Measurements from ENCODE around the gene IQSEC3.
A peak's percentile ranks its signal among the peaks of the same experiment; 100 is the strongest.
"Not testable (repeated sequence)": the region's sequence is repeated elsewhere in the genome, so short reads cannot be mapped to it uniquely, and the experiment has no call there.

The IQSEC3 gene

DNA sequence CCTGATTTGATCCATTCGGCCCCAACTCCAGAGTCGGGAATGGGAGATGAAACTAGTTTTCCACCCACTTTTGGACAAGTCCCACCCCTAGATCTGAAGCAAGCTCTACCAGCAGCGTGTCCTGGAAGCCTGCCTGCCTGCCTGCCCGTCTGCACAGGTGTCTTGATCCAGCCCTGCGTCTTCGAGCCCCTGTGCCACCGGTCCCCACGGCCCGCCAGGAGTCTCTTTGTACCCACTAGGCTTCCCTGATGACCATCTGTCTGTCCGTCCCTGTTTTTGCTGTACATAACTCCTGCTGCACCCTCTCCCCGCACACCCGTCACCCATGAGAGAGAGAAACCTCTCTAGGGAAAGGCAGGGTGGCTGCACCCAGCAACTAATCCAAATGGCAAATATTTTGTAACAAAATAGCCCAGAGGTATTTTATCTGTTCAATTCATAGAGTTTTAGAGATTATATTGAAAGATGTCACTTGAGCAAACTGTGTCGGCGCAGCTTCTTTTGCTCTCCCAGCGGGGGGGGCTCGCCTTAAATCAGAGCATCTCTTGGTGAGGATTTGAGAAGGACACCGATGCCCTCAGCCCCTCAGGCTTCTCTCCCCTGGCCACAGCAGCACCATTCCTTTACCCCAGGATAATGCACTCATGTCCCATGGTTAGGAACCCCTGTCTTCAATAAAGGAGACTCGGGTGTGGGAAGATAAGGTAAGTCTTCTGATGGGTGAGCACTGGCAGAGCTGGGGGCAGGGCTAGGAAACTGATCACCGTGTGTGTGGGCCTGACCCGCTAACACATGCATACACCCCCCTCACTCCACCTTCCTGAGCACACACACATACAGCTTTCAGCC, 111.6 kb downstream of the IQSEC3 start:
- DNase-seq (ENCODE audit: low spot score) = no peak

DNA sequence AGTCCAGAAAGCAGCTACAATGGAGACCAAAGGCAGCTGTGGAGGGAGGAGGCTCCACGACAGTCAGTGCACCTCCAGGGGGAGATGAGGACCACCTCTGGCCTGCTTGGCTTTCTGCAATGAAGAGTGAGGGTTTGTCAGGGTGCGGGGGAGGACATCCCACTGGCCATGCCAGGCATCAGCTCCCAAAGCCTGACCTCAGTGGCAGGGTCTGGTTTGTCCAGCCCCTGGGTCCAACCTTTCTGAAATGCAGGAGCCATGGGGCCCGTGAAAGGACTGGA, 112.2 kb downstream of the IQSEC3 start:
- no peak for DNase-seq (ENCODE audit: low spot score)

- peak; percentile 46 for DNase-seq (ENCODE audit: low spot score)
Measured at GRCh38 chr12:179131-179884, 112.7 kb downstream of the IQSEC3 start.

- no peak for DNase-seq (ENCODE audit: low spot score)
Measured at GRCh38 chr12:179885-180284, 113.3 kb downstream of the IQSEC3 start.

- DNase-seq (ENCODE audit: low spot score) = no peak
Measured at GRCh38 chr12:180445-180844, 113.9 kb downstream of the IQSEC3 start.

DNA sequence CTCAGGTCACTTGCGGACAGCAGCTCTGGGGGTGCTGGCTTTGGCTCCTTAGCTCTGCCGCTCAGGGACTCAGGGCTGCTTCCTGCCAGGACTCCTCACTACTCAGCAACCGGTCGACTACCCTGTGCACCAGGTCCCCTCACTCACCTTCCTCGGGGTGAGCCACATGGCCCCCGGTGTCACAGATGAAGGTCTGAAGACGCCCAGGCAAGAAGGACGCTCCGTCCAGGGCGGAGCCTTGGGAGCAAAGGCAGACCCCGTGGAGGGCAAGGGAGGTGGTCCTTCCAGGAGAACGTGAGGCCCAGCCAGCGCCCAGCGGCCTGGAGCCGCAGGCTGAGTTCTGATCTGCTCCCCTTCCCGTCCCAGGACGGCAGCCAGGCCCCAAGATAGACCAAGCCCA, 115.4 kb downstream of the IQSEC3 start:
- DNase-seq (ENCODE audit: low spot score) = no peak

DNA sequence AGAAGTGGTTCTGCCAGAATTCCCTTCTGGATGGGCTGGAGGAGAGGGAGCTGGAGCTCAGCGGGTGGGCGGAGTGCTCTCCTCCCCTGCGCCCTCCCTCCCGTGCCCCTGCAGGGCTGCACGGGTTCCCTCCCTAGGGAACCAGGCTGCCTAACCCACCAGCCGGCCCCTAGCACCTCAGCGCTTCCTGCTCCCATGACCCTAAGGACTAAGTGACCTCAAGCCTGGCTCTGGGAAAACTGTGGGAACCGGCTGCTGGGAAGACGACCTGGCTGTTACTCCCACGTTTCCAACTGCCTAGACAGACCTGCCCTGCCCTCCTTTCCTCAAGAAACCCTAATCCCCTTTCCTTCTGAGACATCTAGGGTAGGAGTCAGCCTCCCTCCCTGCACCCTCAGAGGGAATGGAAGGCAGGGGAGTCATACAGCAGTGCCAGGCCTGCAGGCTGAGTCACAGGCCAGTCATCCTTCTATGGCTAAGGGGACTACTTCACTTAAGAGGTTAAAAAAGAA, 115.9 kb downstream of the IQSEC3 start:
- peak; percentile 46 for DNase-seq (ENCODE audit: low spot score)

DNA sequence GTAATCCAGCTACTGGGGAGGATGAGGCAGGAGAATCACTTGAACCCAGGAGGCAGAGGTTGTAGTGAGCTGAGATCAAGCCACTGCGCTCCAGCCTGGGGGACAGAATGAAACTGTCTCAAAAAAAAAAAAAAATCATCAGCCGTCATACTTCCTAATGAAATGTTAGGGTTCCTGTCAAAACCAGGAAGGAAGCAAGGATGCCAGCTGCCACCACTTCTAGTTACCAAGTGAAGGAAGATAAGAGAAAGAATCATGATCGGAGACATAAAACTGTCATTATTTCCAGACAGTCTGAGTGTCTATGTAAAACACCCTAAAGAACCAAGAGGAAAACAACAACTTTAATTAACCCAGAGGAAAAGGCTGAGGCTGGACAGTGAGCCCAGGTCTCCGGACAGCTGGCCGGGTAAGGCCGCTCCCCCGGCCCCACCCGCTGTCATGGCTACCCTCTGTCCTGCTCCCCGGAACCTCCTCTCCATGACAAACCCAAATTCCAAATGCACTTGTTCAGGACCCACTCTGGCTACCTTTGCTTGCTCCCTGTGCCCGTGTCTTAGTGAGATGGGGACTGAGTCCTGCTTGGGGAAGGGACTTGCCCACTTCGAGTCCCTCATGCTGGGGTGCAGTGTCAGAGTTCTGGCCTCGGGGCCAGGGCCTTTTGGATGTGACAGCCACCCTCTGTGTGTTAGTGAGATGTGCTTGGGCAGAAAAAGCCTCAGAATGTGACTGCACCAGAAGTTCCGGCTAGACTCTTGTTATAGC, 118.4 kb downstream of the IQSEC3 start:
- DNase-seq (ENCODE audit: low spot score) = no peak

- DNase-seq (ENCODE audit: low spot score) = no peak
Measured at GRCh38 chr12:185576-185955, 119.0 kb downstream of the IQSEC3 start.

- no peak for DNase-seq (ENCODE audit: low spot score)
Measured at GRCh38 chr12:186006-186625, 119.5 kb downstream of the IQSEC3 start.

GRCh38 chr12:187986-188909, 121.7 kb downstream of the IQSEC3 start:
- not testable (repeated sequence) for DNase-seq (ENCODE audit: low spot score)

GRCh38 chr12:188910-189621, 122.5 kb downstream of the IQSEC3 start:
- DNase-seq (ENCODE audit: low spot score) = peak; percentile 67

DNA sequence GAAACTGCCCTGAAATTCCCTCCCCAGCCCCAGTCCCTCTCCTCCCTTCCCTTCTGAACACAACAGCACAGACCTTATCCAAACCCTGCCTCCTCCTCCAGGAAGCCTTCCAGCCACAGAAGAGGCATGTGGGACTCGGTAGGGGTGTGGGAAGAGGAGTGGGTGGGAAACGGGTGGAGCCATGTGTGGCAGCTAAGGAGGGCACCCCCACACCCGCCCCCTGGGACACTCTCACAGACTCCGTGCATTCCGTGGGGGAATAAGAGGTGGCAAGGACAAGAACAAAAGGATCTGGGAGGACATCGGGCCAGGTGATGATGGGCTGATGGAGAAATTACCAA, 123.0 kb downstream of the IQSEC3 start:
- DNase-seq (ENCODE audit: low spot score) = no peak

- DNase-seq (ENCODE audit: low spot score) = no peak
Measured at GRCh38 chr12:190881-191280, 124.3 kb downstream of the IQSEC3 start.

DNA sequence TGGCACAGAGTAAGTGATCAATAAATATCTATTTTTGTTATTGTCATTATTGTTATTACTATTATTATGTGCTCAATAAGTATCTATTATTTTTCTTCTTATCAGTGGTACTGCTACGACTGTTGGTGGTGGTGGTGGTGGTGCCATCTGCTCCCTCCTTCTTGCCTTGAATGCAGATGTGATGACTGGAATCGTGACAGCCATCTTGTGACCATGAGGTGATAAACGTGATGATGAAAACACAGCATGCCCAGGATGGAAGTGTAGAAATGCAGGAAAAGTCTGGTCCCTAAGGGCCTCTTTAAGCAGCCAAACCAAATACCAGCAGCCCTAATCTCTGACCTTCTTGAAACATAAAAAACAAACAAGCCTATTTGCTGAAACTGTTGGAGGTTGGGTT, 125.0 kb downstream of the IQSEC3 start:
- no peak for DNase-seq (ENCODE audit: low spot score)

GRCh38 chr12:193261-193660, 126.7 kb downstream of the IQSEC3 start:
- DNase-seq (ENCODE audit: low spot score) = no peak

- no peak for DNase-seq (ENCODE audit: low spot score)
Measured at GRCh38 chr12:194276-194675, 127.7 kb downstream of the IQSEC3 start.

GRCh38 chr12:195156-195555, 128.6 kb downstream of the IQSEC3 start:
- no peak for DNase-seq (ENCODE audit: low spot score)

GRCh38 chr12:195951-196350, 129.4 kb downstream of the IQSEC3 start:
- no peak for DNase-seq (ENCODE audit: low spot score)

- no peak for DNase-seq (ENCODE audit: low spot score)
Measured at GRCh38 chr12:196436-196835, 129.9 kb downstream of the IQSEC3 start.

- DNase-seq (ENCODE audit: low spot score) = no peak
Measured at GRCh38 chr12:197347-197746, 130.8 kb downstream of the IQSEC3 start.
